ENCODE measurements around the gene INSL4.

The INSL4 gene

DNA sequence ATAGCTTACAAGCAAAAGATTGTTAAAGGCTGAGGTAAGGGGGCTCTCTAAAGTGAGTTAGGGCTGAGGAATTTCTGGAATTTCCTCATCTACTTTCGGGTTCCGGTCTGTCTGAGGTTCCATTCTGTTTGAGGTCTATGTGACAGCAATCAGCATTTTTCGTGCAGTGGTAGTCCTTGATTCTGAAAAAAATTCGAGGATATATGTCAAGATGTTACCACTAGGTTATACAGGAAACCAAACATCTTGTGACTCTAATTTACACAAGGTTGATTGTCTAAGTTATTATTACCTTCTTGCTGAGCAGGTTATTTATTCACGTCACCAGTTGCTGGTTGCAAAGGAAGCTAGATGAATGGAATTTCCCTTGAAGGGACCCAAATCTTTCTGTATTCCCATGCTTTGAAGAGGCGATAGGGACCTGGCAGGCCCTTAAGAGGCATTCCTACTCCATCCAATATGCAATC lies 38.1 kb downstream of the INSL4 start:
- DNase-seq: no peak
- 100% methylated on average over 2 of the region's 6 CpGs for WGBS (ENCODE audit: insufficient coverage)
- Histone ChIP-seq H3K27ac (ENCODE audit: insufficient read depth in 1 of 2, low read depth in 1 of 2, low read length in 2 of 2, poor library complexity in 1 of 2, severe bottlenecking in 2 of 2) (no peak overlapping the region), H3K27me3 (replicated peaks in 2 of 5; ENCODE audit: control insufficient read depth in 4 of 5, insufficient read depth in 5 of 5, low read length in 4 of 5) (peaks cover 0 to 2% (median 0%) of the 10 kb centered on the region in 5 experiments), H3K4me3 (ENCODE audit: control insufficient read depth in 1 of 7, extremely low read depth in 1 of 7, insufficient read depth in 4 of 7, low read depth in 2 of 7, low read length in 6 of 7) (no peak overlapping the region), H3K4me1 (ENCODE audit: control extremely low read depth in 1 of 4, control insufficient read depth in 4 of 4, insufficient read depth in 4 of 4, low read length in 3 of 4) (no peaks in the 10 kb centered on the region), H3K36me3 (ENCODE audit: control insufficient read depth in 4 of 4, insufficient read depth in 4 of 4, low read length in 3 of 4) (no peaks in the 10 kb centered on the region), H3K9me3 (ENCODE audit: control extremely low read depth in 1 of 5, control insufficient read depth in 4 of 5, insufficient read depth in 2 of 5, low read depth in 1 of 5, low read length in 4 of 5) (no peaks in the 10 kb centered on the region)
- POLR2A ChIA-PET: interaction anchor here (0.7 kb wide), 1 partner anchor 1536 kb away, joined by 3 read pairs; no protein-coding TSS in a partner anchor
- CTCF ChIA-PET: interaction anchor here (1.4 kb wide), 1 partner anchor 8 kb away, joined by 4 read pairs; no protein-coding TSS in a partner anchor

GRCh38 chr9:5274770-5275169 lies 43.6 kb downstream of the INSL4 start:
- Histone ChIP-seq H3K9me3 (ENCODE audit: control extremely low read depth in 1 of 5, control insufficient read depth in 4 of 5, insufficient read depth in 2 of 5, low read depth in 1 of 5, low read length in 4 of 5) (no peaks in the 10 kb centered on the region), H3K27ac (ENCODE audit: insufficient read depth in 1 of 2, low read depth in 1 of 2, low read length in 2 of 2, poor library complexity in 1 of 2, severe bottlenecking in 2 of 2) (no peak overlapping the region), H3K4me3 (ENCODE audit: control insufficient read depth in 1 of 7, extremely low read depth in 1 of 7, insufficient read depth in 4 of 7, low read depth in 2 of 7, low read length in 6 of 7) (no peak overlapping the region), H3K27me3 (replicated peaks in 2 of 5; ENCODE audit: control insufficient read depth in 4 of 5, insufficient read depth in 5 of 5, low read length in 4 of 5) (no peaks in the 10 kb centered on the region), H3K36me3 (ENCODE audit: control insufficient read depth in 4 of 4, insufficient read depth in 4 of 4, low read length in 3 of 4) (no peaks in the 10 kb centered on the region), H3K4me1 (ENCODE audit: control extremely low read depth in 1 of 4, control insufficient read depth in 4 of 4, insufficient read depth in 4 of 4, low read length in 3 of 4) (no peaks in the 10 kb centered on the region)
- ChIA-PET CTCF (no interaction called here), POLR2A (no interaction called here)
- WGBS (ENCODE audit: insufficient coverage): 100% methylated on average over 2 of the region's 2 CpGs
- no peak for DNase-seq

- CTCF ChIA-PET: interaction anchor here (1.0 kb wide), 1 partner anchor 312 kb away, joined by 3 read pairs; no protein-coding TSS in a partner anchor
- WGBS (ENCODE audit: insufficient coverage): no CpG with 5 or more reads among the region's 2 CpGs
- peak in 2 of 3 donors; percentile 15 to 27 for DNase-seq
These were observed 47.3 kb downstream of the INSL4 start for GRCh38 chr9:5278486-5278885.

More at GRCh38 chr9:5278486-5278885, 47.3 kb downstream of the INSL4 start:
- Histone ChIP-seq H3K27me3 (replicated peaks in 2 of 5; ENCODE audit: control insufficient read depth in 4 of 5, insufficient read depth in 5 of 5, low read length in 4 of 5) (no peaks in the 10 kb centered on the region), H3K9me3 (ENCODE audit: control extremely low read depth in 1 of 5, control insufficient read depth in 4 of 5, insufficient read depth in 2 of 5, low read depth in 1 of 5, low read length in 4 of 5) (no peaks in the 10 kb centered on the region), H3K36me3 (ENCODE audit: control insufficient read depth in 4 of 4, insufficient read depth in 4 of 4, low read length in 3 of 4) (no peaks in the 10 kb centered on the region), H3K27ac (ENCODE audit: insufficient read depth in 1 of 2, low read depth in 1 of 2, low read length in 2 of 2, poor library complexity in 1 of 2, severe bottlenecking in 2 of 2) (no peak overlapping the region), H3K4me3 (ENCODE audit: control insufficient read depth in 1 of 7, extremely low read depth in 1 of 7, insufficient read depth in 4 of 7, low read depth in 2 of 7, low read length in 6 of 7) (no peak overlapping the region), H3K4me1 (ENCODE audit: control extremely low read depth in 1 of 4, control insufficient read depth in 4 of 4, insufficient read depth in 4 of 4, low read length in 3 of 4) (no peaks in the 10 kb centered on the region)
- POLR2A ChIA-PET: no interaction called here
